ENCODE data around the gene PI4KB. TPM values are rescaled to one million over a fixed set of nuclear protein-coding genes. Genes with fewer than 3 reads are reported as not detected.
"Not testable (repeated sequence)": the region's sequence is repeated elsewhere in the genome, so short reads cannot be mapped to it uniquely, and the experiment has no call there.

The PI4KB gene
- total RNA-seq, 1 donor from 2014 or later, result 60.7 TPM

- Mint-ChIP-seq H3K9me3 (no peaks in the 10 kb centered on the region), H3K27me3 (no peaks in the 10 kb centered on the region), H3K4me3 (peak overlapping the region; percentile 99), H3K36me3 (peaks cover 8% of the 10 kb centered on the region), H3K27ac (peak overlapping the region; percentile 86), H3K4me1 (ENCODE audit: unreplicated experiment) (peaks cover 15% of the 10 kb centered on the region)
- no peak for DNase-seq (ENCODE audit: extremely low spot score, unreplicated experiment)
- no peak for TF ChIP-seq CTCF (conservative IDR thresholded peaks at IDR 0.05)
These were observed 44.1 kb downstream of the PI4KB start for GRCh38 chr1:151282883-151283725.

- Mint-ChIP-seq H3K4me3 (peak within 1 kb of the TSS; percentile 99), H3K4me1 (ENCODE audit: unreplicated experiment) (peaks cover 15% of the 10 kb centered on the region), H3K9me3 (no peaks in the 10 kb centered on the region), H3K27ac (peak within 1 kb of the TSS; percentile 100), H3K27me3 (peaks cover 3% of the 10 kb centered on the region), H3K36me3 (peaks cover 8% of the 10 kb centered on the region)
- TF ChIP-seq CTCF (conservative IDR thresholded peaks at IDR 0.05), result no peak
- peak; percentile 99 for DNase-seq (ENCODE audit: extremely low spot score, unreplicated experiment)
These were observed 45.0 kb downstream of the PI4KB start, which contains the start of gene ZNF687 for GRCh38 chr1:151281969-151282882. ZNF687 (plus strand) TSS chr1:151282299; CDS start chr1:151286292, 3,993 bp downstream.

- Mint-ChIP-seq H3K4me3 (peak overlapping the region; percentile 99), H3K27ac (peak overlapping the region; percentile 100), H3K36me3 (peaks cover 8% of the 10 kb centered on the region), H3K27me3 (peaks cover 3% of the 10 kb centered on the region), H3K4me1 (ENCODE audit: unreplicated experiment) (peaks cover 15% of the 10 kb centered on the region), H3K9me3 (no peaks in the 10 kb centered on the region)
- DNase-seq (ENCODE audit: extremely low spot score, unreplicated experiment), result peak; percentile 97
- TF ChIP-seq CTCF (conservative IDR thresholded peaks at IDR 0.05), result peak; percentile 25
These were observed 45.8 kb downstream of the PI4KB start for GRCh38 chr1:151281225-151281968.

- no peaks in the 10 kb centered on the region for H3K4me1 Mint-ChIP-seq (ENCODE audit: unreplicated experiment)
- TF ChIP-seq CTCF (conservative IDR thresholded peaks at IDR 0.05), result no peak
- no peak overlapping the region for H3K4me3 Mint-ChIP-seq
- H3K27ac Mint-ChIP-seq, result no peak overlapping the region
- no peak for DNase-seq (ENCODE audit: extremely low spot score, unreplicated experiment)
- H3K9me3 Mint-ChIP-seq, result no peaks in the 10 kb centered on the region
- peaks cover 3% of the 10 kb centered on the region for H3K27me3 Mint-ChIP-seq
- no peaks in the 10 kb centered on the region for H3K36me3 Mint-ChIP-seq
These were observed 50.0 kb downstream of the PI4KB start for GRCh38 chr1:151277249-151277648.

GRCh38 chr1:151275341-151275740, 51.9 kb downstream of the PI4KB start:
- not testable (repeated sequence) for H3K27ac Mint-ChIP-seq; H3K4me3 Mint-ChIP-seq; H3K4me1 Mint-ChIP-seq (ENCODE audit: unreplicated experiment); H3K9me3 Mint-ChIP-seq; DNase-seq (ENCODE audit: extremely low spot score, unreplicated experiment); H3K36me3 Mint-ChIP-seq; H3K27me3 Mint-ChIP-seq
